ENCODE results near the gene SCARF2. TPM values are rescaled to one million over a fixed set of nuclear protein-coding genes. Genes with fewer than 3 reads are reported as not detected.
A peak's percentile ranks its signal among the peaks of the same experiment; 100 is the strongest.
"Not testable (repeated sequence)": the region's sequence is repeated elsewhere in the genome, so short reads cannot be mapped to it uniquely, and the experiment has no call there.

SCARF2 gene
- total RNA-seq, 1 donor from 2014 or later = 15.8 TPM

DNA sequence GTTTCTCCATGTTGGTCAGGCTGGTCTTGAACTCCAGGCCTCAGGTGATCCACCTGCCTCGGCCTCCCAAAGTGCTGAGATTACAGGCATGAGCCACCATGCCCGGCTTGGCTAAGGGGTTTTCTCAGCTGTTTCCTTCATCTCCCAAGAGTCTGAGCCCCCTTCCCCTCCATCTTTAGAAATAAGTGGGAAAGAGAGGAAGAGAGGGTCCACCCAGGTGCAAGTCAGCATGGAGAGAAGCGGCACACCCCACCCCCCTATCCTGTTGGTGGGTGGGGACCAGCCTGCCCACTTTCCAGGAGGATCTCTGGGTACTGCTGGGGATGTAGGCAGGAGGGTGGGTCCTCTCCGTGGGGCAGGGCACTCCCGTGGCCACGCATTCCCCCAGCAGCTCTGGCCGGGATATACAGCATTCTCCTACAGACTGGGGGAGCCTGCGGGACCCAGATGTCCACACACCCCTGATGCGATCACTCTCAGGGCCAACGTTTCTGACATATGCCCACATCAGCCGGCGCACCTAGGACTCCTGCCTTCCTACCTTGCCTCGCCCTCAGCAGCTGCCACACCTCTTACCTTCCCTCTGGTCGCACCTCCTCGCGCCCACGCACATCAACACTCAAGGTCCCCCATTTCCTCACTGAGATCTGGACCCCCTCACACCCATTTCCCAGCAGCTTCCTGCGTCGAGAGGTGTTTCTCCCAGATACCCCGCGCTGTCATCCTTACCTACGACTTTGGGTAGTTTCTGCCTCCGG lies 8.9 kb downstream of the SCARF2 start:
- DNase-seq (ENCODE audit: low read depth, low spot score) = no peak

DNA sequence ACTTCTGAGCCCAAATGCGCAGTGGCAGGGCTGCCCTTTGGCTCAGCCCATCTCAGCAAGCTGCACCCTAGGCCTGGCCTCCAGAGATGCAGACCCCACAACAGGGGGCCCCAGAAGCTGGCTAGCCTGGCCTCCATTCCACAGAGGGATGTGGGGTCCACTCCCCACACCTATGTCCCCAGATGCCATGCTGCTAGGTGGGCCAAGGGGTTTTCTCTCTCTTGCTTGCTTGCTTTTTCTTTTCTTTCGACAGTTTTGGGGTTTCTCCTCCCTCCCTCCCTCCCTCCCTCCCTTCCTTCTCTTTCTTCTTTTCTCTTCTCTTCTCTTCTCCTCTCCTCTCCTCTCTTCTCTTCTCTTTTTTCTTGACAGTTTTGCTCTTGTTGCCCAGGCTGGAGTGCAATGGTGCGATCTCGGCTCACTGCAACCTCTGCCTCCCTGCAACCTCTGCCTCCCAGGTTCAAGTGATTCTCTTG lies 9.6 kb downstream of the SCARF2 start:
- no peak for DNase-seq (ENCODE audit: low read depth, low spot score)

GRCh38 chr22:20427104-20427944 lies 10.3 kb downstream of the SCARF2 start:
- no peak for DNase-seq (ENCODE audit: low read depth, low spot score)

- no peak for DNase-seq (ENCODE audit: low read depth, low spot score)
Observed at GRCh38 chr22:20426259-20426615, 11.4 kb downstream of the SCARF2 start.

- DNase-seq (ENCODE audit: low read depth, low spot score) = no peak
Observed at GRCh38 chr22:20425566-20426258, 11.9 kb downstream of the SCARF2 start.

DNA sequence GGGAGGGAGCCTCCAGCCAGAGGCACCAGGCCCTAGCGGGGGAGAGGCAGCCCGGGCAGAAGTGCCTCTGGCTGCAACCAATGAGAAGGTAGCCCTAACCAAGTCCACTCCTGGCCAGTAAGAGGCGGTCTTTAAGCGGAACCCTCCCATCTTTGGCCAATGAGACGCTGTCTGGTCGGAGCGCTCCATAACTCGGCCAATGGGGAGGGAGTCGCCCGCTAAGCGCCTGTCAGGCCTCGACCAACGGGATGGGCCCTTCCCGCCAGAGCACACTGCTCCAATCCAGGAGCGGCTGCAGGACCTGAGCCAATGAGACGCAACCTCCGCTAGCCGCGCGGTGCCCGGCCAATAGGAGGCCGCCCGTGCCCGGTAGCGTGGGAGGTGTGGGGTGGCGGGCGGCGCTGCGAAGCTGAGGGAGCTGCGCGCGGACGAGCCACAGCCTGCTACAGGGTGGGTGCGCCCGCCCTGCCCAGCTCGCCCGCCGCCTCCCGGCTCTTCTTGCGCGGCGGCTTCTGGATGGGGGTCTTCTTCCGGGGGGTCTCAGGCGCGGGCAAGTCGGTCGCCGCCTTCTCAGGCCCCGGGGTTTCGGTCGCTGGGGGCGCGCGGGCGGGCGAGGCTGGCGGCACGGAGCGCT lies 12.6 kb downstream of the SCARF2 start:
- DNase-seq (ENCODE audit: low read depth, low spot score) = no peak

DNA sequence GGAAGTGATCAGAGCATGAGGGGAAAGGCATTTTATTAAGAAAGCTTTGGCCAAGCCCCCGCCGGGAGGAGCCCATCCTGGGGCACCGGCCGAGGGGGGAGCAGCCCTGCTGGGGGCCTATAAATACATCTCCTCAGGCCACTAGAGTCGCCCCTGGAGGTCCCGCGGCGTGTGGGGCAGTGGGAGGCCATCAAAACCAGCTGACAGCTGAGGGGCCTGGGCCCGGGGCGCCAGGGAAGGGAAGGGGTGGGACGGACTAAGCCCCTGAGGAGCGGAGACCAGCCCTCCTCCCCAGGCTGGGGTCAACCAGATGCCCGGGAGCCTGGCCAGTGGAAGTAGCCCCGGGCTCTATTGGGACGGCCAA lies 13.1 kb downstream of the SCARF2 start:
- no peak for DNase-seq (ENCODE audit: low read depth, low spot score)

DNA sequence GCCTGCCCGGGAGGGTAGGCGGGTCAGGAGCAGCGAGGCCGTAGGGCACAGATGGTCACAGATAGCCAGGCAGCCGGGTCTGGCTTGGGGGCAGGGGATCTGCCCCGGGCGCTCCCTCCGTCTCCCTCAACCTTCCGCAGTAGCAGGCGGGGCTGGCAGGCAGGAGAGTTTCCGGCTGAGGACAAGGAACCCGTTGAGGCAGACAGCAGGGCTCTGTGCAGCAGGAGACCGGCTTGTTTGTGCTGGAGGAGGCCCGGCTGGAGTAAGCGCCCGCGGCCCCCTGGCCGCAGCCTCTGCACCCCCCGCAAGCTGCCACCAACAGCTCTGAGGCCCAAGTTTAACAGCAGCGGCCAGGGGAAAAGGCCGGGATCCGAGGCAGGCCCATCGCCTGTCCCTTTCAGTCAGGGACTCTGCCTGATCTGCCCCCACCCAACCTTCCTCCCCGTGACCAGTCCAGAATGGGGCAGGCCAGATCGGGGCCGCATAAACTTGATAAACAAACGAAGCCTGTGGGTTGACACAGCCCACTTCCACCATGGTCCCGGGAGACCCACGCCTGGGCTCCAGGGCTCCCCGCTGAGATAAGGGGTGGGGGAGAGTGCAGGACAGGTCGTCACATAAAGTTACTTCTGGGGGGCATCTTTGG lies 13.6 kb downstream of the SCARF2 start:
- DNase-seq (ENCODE audit: low read depth, low spot score) = no peak

- DNase-seq (ENCODE audit: low read depth, low spot score) = no peak
Observed at GRCh38 chr22:20423008-20423905, 14.4 kb downstream of the SCARF2 start.

- DNase-seq (ENCODE audit: low read depth, low spot score) = no peak
Observed at GRCh38 chr22:20422271-20423007, 15.2 kb downstream of the SCARF2 start.

GRCh38 chr22:20421507-20421874 lies 16.1 kb downstream of the SCARF2 start:
- DNase-seq (ENCODE audit: low read depth, low spot score) = no peak

- DNase-seq (ENCODE audit: low read depth, low spot score) = no peak
Observed at GRCh38 chr22:20420157-20420842, 17.3 kb downstream of the SCARF2 start.

DNA sequence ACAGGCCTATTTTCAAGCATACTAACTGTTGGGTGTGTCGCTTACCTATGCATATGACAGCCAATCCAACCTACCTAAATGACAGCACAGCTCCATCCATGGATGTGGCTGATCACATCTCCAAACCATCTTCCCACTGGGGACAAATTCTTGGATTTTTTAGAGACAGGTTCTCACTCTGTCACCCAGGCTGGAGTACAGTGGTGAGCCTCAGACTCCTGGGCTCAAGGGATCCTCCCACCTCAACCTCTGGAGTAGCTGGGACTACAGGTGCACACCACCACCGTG lies 18.0 kb downstream of the SCARF2 start:
- no peak for DNase-seq (ENCODE audit: low read depth, low spot score)

DNA sequence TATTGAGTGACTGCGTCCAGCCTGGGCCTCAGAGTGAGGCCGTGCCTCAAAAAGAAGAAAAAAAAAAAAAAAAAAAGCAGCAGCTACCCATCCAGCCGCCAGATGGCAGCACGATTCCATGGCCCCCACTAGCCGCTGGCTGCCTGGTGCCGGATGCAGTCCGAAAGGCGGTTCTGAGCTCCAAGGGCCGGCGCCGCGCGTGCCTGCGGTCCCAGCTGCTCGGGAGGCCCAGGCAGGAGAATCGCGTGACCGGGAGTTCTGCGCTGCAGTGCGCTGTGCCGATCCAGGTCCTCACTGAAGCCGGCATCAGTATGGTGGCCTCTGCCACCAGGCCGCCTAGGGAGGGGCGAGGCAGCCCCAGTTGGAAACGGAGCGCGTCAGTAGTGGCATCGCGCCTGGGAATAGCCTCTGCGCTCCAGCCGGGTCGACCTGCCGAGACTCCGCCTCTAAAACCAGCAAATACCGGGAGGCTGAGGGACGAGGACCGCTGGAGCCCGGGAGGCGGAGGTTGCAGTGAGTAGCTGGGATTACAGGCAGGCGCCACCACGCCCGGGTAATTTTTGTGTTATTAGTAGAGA lies 19.3 kb downstream of the SCARF2 start:
- peak; percentile 48 for DNase-seq (ENCODE audit: low read depth, low spot score)

GRCh38 chr22:20415699-20416098 lies 21.9 kb downstream of the SCARF2 start:
- not testable (repeated sequence) for DNase-seq (ENCODE audit: low read depth, low spot score)

DNA sequence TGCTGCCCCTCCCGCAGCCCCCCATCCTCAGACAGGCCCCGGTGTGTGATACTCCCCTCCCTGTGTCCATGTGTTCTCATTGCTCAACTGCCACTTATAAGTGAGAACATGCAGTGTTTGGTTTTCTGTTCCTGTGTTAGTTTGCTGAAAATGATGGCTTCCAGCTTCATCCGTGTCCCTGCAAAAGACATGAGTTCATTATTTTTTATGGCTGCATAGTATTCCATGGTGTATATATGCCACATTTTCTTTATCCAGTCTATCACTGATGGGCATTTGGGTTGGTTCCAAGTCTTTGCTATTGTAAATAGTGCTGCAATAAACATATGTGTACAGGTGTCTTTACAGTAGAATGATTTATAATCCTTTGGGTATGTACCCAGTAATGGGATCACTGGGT lies 22.4 kb downstream of the SCARF2 start:
- not testable (repeated sequence) for DNase-seq (ENCODE audit: low read depth, low spot score)

DNA sequence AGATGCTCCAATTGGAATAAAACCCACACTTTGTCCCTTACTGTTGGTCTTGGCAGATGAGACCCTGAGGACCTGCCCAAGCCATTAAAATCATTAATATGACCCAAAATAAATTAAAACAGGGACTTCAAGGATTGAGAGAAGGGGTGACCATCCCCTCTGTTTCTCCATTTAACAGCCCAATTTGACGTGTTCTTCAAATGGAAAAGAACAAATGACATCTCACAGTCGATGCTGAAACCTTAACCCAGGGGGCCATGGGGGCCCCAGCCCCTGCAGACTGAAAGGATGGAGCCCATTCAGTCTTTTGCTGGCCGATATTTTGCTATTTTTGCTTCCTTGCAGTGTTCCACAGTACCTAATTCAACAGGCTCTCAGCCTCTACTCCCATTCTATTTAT lies 23.2 kb downstream of the SCARF2 start:
- no peak for DNase-seq (ENCODE audit: low read depth, low spot score)

DNA sequence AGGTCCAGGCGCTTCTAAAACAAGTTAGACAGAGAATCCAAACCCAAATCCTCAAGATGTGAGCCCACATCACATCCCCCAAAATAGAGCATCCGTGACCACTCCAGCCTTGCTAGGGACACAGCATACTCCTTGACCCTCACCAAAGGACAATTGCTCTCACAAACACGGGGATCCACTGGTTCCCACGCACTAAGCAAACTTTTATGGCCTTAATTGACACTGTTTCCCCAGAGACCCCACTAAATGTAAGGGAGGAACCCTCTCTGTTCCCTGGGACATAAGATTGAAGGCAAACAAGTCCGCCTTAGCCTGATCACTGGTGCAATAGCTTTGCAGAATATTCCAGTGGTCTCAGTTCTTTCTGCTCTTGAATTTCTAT lies 23.6 kb downstream of the SCARF2 start:
- DNase-seq (ENCODE audit: low read depth, low spot score) = no peak

Measured in pulmonary artery endothelial cell (primary cell).